HCT116 (cell line): ENCODE measurements around the gene MNAT1.

Source experiments
- CTCF ChIP-seq, 3 experiments: fragments of 200-600 bp in 1 of 3; sonication (generic) in 1 of 3; IDR thresholded peaks in 2 of 3; conservative IDR thresholded peaks in 1 of 3; 2 replicates each; pipeline ENCODE4 v1.5.1; 2012 to 2017; ENCODE audit warnings: low read depth in 2 of 3, low read length in 2 of 3, antibody characterized with exemption in 1 of 3, borderline replicate concordance in 1 of 3, control low read depth in 1 of 3, mild to moderate bottlenecking in 1 of 3, mixed read lengths in 1 of 3, mixed run types in 1 of 3, moderate library complexity in 1 of 3; ENCODE audit not compliant: insufficient read depth in 1 of 3
- JUND ChIP-seq: IDR thresholded peaks from 2 replicates; pipeline ENCODE4 v1.6.1; 2012
- POLR2A ChIP-seq: IDR thresholded peaks from 2 replicates; pipeline ENCODE4 v1.7.0; 2011; ENCODE audit warnings: borderline replicate concordance; ENCODE audit not compliant: insufficient read depth, insufficient read length; ENCODE audit errors: extremely low read depth
- SIN3A ChIP-seq: IDR thresholded peaks from 2 replicates; pipeline ENCODE4 v1.6.1; 2012; ENCODE audit warnings: low read depth
- SP1 ChIP-seq: IDR thresholded peaks from 2 replicates; pipeline ENCODE4 v1.6.1; 2012; ENCODE audit warnings: low read depth

- TF ChIP-seq POLR2A (no peak), CTCF (IDR thresholded peaks at IDR 0.05 in 2 of 3, conservative IDR thresholded peaks at IDR 0.05 in 1 of 3; ENCODE audit: borderline replicate concordance in 1 of 3, insufficient read depth in 1 of 3, low read depth in 2 of 3, low read length in 2 of 3) (no peak), SIN3A (no peak), SP1 (no peak), JUND (no peak)
These were observed 249.6 kb downstream of the MNAT1 start for GRCh38 chr14:60984196-60984595.
